NOMO-1 treated with dmso at 0.1 percent for 144 hours (cell line): Measurements from ENCODE around the gene CDC45.

Experiments
- DNase-seq: peaks from one replicate; lab custom pipeline; 2025; ENCODE audit not compliant: unreplicated experiment; lab: John Stamatoyannopoulos, UW

CDC45 gene

GRCh38 chr22:19467912-19468311 lies 11.8 kb upstream of the CDC45 start:
- no peak for DNase-seq

GRCh38 chr22:19469421-19469820 lies 10.3 kb upstream of the CDC45 start:
- DNase-seq: no peak

DNA sequence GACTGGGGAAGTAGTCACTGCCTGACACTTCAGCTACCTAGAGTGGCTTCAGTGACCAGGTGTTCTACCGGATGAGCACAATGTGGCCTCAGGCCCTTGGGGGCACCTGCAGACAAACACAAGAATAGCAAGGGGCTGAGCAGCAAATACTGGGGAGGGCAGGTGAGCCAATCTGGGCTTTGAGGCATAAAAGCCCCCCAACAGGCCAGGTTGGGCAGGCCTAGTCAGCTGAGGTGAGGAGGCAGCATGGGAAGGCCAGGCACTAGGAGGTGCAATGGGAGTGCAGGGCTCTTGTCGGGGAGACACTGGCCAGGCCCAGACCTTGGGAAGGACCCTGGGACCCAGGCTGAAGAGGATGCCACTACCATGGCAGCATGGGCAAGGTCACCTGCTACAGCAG lies 9.7 kb upstream of the CDC45 start:
- no peak for DNase-seq

DNA sequence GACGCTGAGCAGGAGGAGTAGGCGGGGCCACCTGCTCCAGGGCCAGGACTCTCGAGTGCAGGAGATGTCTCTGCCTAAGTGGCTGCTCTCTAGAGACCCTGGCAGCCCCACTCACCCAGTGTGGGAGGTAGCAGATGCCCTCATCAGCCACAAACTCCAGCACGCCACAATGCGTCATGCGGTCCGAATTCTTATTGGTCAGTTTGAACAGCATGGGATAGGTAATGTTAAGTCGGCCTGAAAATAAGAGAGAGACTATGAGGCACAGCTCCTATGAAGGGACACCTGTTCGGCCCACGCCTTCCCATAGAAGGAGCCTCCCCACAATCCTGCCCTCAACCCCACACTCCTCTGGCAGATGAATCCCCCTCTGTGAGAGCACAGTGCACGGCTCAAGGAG lies 8.1 kb upstream of the CDC45 start:
- DNase-seq: no peak

- DNase-seq: no peak
Measured at GRCh38 chr22:19472233-19472632, 7.5 kb upstream of the CDC45 start.

DNA sequence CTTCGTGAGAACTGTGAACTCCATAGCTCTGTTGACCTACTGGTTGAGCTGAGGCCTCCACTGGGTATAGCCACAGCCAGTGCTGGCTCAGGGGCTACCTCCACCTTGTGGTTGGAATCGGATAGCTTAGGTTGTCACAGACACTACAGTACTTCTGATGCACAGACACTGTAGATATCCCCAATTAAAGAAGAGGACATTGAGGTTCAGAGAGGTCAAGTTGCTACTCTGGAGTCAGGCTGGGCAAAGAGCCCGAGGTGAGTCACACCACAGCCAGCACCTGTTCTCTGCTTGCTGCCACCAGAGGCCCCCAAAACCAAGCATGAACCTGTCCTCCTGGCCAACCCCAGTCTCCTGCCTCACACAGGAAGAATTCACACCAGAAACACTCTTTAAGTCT lies 6.1 kb upstream of the CDC45 start:
- DNase-seq: no peak

DNA sequence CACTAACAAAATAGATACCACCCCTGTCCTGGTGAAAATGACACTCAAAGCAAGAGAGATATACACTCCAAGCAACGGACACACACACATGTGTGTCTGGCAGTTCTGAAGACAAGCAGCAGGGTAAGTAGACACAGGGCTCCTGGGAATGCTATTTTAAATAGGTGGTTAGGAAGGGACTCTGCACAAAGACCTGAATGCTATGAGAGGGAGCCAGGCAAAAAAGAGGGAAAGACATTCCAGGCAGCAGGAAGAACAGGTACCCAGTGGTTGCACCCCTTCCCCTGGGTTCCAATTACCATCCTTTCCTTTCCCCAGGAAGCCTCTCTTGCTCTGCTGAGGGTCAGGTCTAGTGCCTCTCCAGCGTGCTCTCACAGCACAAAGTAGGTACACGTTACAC lies 3.7 kb upstream of the CDC45 start:
- DNase-seq: no peak

- no peak for DNase-seq
Measured at GRCh38 chr22:19477321-19478044, 2.2 kb upstream of the CDC45 start.

DNA sequence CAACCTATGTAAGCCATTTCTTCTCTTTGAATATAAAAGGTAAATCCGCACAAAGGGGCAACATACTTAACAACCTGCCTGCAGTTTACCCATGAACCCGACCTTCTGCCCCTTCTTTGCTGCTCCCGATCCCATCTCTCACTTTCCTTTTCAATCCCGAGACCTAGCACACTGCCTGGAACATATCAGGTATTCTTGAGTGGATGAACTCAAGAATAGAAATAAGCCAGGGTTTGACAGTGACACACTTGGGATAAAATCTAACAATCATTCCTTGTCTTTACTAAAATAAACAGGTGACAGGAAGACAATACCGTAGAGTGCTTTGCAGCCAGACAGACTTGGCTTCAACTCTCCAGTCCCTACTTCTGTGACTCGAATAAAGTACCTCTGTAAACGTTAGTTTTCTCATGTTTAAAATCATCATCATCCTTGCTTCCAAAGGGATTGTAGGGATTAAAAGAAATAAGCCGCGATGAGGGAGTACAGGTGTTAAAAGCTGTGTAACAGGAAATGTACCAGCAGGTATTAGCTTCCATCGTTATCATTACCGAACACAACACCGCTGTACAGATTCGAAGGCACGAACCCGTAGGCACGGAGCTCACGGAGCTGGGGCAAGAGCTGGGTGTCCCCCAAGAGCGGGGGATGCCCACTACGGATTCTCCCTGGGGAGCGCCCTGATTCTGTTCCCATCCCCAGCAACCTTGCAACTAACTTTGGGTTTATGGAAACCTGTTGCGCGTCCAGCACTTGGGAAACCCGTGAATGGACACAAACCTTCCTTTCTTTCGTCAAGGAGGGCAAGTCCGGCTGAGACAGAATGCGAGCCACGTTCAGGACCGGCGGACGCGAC lies 1.4 kb upstream of the CDC45 start:
- no peak for DNase-seq

DNA sequence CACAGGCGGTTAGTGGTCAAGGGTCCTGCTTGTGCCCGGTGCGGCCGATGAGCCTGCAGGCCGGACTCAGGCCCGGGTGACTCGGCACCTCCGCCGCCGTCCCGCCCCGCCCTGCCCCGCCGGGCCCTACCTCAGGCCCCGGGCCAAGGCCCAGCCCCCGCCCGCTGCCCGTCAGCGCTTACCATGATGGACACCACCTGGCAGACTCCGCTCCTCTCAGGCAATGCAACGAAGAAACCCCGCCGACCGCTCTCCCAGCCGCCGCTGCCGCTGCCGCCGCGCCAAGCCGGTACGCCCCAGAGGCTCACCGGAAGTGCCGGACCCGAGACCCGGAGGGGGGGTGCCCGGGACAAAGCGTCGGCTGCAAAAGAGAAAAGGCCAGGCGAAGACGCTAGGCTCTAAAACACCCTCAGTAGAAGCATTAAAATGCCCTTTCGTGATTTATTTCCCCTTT lies 792 bp upstream of the CDC45 start, which contains the start of gene UFD1:
TSS of gene UFD1 (minus strand) at position 293 of the 454 bp plus-strand sequence. CDS start at position 185, 108 bp downstream.
- peak; percentile 76 for DNase-seq

DNA sequence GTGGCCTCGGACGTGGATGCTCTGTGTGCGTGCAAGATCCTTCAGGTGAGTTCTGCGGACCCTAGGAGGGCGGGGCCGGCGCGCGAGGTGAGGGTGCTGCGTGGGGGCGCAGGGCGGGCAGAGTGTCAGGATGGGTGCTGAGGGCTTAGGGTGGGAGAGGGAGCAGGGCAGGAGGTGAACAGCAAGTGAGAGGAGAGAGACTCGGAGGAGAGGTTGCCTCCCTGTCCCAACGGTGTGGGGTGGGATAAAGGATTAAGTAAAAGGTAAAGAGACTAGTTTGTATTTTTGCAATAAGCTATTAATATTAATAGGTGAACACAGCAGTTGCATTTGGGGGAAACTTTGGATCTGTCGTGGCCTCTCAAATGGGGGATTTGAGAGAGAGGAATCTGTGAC lies 451 bp downstream of the CDC45 start:
- no peak for DNase-seq

GRCh38 chr22:19480789-19481188 lies 1.1 kb downstream of the CDC45 start:
- no peak for DNase-seq

- no peak for DNase-seq
Measured at GRCh38 chr22:19482297-19482696, 2.6 kb downstream of the CDC45 start.

GRCh38 chr22:19483481-19484244 lies 3.9 kb downstream of the CDC45 start:
- no peak for DNase-seq

DNA sequence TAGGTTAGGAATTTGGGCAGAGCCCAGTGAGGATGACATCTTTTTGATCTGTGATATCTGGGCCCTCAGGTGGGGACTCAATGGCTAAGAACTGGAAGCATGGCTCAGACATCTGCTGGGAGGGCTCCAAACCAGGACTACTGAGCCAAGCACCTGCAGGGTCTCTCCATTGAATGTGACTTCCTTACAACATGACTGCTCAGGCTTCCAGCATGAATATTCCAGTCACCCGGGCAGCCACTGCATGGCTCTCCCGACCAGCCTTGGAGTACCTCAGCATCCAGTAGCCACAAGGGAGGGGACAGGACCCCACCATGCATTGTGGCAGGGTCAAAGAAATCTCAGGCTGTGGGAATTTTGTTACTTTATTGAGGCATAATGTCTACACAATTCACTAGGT lies 8.6 kb downstream of the CDC45 start:
- no peak for DNase-seq

DNA sequence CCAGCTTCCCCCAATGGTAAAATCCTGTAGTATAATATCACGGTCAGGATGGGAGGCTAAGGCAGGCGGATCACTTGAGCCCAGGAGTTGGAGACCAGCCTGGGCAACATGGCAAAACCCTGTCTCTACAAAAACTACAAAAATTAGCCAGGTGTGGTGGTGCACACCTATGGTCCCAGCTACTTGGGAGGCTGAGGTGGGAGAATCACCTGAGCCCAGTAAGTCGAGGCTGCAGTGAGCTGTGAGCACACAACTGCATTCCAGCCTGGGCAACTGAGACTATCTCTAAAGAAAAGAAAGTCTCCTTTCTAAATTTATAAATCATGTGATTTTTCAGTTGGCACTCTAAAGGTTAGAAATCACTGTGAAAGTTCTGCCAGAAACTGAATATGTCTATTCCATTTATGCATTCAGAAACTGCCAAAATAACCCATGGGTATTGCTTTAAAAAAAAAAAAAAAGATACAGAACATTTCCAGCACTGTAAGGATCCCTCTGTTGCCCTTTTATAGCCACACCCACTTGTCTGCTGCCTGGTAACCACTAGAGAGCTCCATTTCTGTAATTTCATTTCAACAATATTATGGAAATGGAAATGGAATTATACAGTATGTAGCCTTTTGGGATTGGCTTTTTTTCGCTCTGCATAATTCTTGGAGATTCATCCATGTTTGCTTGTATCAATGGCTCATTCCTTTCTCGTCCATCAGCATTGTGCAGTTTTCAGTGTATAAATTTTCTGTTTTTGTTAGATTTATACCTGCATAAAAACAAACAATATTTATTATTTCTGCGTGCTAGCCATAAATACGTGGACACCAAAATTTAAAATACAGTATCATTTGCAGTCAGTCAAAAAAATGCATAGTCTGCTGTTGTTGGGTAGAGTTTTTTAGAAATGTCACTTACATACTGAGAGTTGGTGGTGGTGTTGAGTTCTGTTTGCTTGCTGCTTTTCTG lies 9.4 kb downstream of the CDC45 start:
- no peak for DNase-seq

- no peak for DNase-seq
Measured at GRCh38 chr22:19490628-19491230, 11.0 kb downstream of the CDC45 start.

DNA sequence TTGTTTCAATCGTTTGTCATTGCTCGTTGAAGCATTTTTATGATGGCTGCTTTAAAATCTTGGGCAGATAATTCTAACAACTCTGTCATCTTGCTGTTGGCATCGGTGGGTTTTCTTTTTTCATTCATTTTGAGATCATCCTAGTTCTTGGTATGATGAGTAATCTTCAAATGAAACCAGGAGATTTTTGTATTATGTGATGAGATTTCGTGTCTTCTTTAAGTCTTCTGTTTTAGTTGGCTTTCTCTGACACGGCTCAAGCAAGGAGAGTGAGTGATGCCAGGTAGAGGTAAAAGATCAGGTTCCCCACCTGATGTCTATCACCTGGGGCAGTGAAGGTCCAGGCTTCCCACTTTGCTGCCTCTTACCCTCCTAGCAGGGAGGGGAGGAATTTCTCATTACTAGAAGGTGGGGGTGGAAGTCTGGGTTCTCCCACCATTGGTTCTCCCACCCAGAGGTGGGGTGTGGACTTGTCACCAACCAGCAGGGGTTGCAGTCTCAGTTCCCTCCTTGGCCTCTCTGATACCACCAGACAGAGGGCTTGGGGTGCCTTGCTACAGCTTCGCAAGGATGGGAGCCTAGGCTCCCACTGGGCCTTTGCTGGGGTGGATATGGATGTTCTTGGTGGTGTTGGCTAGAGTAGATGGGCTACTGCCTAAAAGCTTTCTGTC lies 12.9 kb downstream of the CDC45 start:
- no peak for DNase-seq

DNA sequence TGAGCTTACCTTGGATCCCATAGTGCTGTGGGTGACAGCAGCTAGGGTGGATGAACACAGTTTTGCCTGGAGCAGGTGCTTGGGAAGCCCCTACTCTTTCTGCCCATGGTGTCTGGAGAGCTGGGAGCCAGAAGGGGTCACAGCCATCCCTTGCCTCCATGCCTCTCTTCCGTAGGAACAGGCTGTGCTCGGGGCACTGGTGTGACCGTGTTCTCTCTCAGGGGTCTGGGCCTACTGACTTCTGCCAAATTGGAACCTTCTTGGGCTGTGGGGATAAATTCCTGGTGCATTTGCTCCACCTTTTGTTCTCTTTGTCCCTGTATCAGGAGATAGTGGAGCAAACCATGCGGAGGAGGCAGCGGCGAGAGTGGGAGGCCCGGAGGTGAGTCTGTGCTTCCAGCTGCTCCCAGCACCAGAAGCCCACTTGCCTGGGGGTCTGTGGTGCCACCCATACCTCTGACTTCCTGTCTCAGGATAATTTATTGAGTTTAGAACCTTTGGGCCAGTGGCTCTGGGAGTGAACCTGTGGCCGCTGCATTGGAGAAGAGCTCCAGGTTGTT lies 14.4 kb downstream of the CDC45 start:
- DNase-seq: no peak
